ENCODE results near the gene HES3.

GRCh38 chr1:6220236-6220635 is 23.7 kb upstream of the HES3 start:
- no peak for TF ChIP-seq CTCF (IDR thresholded peaks at IDR 0.05)
- TF ChIP-seq ZFX (IDR thresholded peaks at IDR 0.05; ENCODE audit: borderline replicate concordance) = no peak
